Gastroesophageal sphincter (tissue), 4 donors: ENCODE results near the gene CD19. TPM values are rescaled to one million over a fixed set of nuclear protein-coding genes. Genes with fewer than 3 reads are reported as not detected.

ENCODE experiments used
- ATAC-seq: fragments of 150-250 bp; one replicate; pipeline ENCODE4 v1.9.1; 2016; ENCODE audit warnings: mild to moderate bottlenecking, moderate library complexity
- H3K27ac ChIP-seq, 4 donors: fragments of 200-600 bp; sonication (generic) in 3 of 4; 1 replicate in 3 of 4; 2 replicates in 1 of 4; pipeline ENCODE4 v1.5.1; 2016 to 2019
- H3K27me3 ChIP-seq: fragments of 200-600 bp; sonication (generic); one replicate; pipeline ENCODE4 v1.5.1; 2019
- H3K36me3 ChIP-seq, 2 donors: fragments of 200-600 bp; sonication (generic); one replicate each; pipeline ENCODE4 v1.5.1; 2019; ENCODE audit warnings: control low read depth in 1 of 2
- H3K4me1 ChIP-seq, 3 donors: fragments of 200-600 bp; sonication (generic); 1 replicate in 2 of 3; 2 replicates in 1 of 3; pipeline ENCODE4 v1.5.1; 2016 to 2019; ENCODE audit warnings: control low read depth in 2 of 3
- H3K4me3 ChIP-seq, 2 donors: fragments of 200-600 bp; sonication (generic); one replicate each; pipeline ENCODE4 v1.5.1; 2019; ENCODE audit warnings: mild to moderate bottlenecking in 1 of 2, moderate library complexity in 1 of 2
- H3K9me3 ChIP-seq, 3 donors: fragments of 200-600 bp; sonication (generic); one replicate each; pipeline ENCODE4 v1.5.1; 2017 to 2019; ENCODE audit warnings: control low read depth in 2 of 3
- CTCF ChIP-seq, 4 experiments: fragments of 200-600 bp in 2 of 4; fragments of 450-650 bp in 2 of 4; sonication (generic) in 1 of 4; IDR thresholded peaks; one replicate each; pipeline ENCODE4 v1.5.1; 2017 to 2019; ENCODE audit warnings: antibody characterized with exemption in 4 of 4, mild to moderate bottlenecking in 2 of 4, moderate library complexity in 2 of 4
- EP300 ChIP-seq: sonication (generic); formaldehyde crosslinking; IDR thresholded peaks from one replicate; pipeline ENCODE4 v1.6.1; 2017; ENCODE audit warnings: antibody characterized with exemption, mild to moderate bottlenecking
- POLR2A ChIP-seq, 2 donors: fragments of 450-650 bp; IDR thresholded peaks; one replicate each; pipeline ENCODE4 v1.6.1; 2017; ENCODE audit warnings: antibody characterized with exemption in 2 of 2, mild to moderate bottlenecking in 2 of 2, moderate library complexity in 1 of 2
- POLR2AphosphoS5 ChIP-seq: sonication (generic); formaldehyde crosslinking; IDR thresholded peaks from one replicate; pipeline ENCODE4 v1.6.1; 2017; ENCODE audit warnings: antibody characterized with exemption
- WGBS, 2 donors: methylation state at CpG; one replicate each; pipeline ENCODE4 v1.1.5; 2018; ENCODE audit warnings: low coverage in 1 of 2; 5-methylcytosine and 5-hydroxymethylcytosine counted together
- total RNA-seq, 4 donors: library from RNA; depleted of rRNA; stranded (reverse); fragments of >200 nt; gene quantifications; one replicate each; pipeline ENCODE4 v1.1.0, GENCODE V29; 2016

Gene CD19
- total RNA-seq, 4 donors from 2014 or later = not detected

- 100% methylated on average over 1 of the region's 9 CpGs; no CpG with 5 or more reads in 1 of the 2 donors for WGBS, 2 donors
- no peaks in the 10 kb centered on the region for H3K9me3 ChIP-seq
- peaks cover 0 to 60% of the 10 kb centered on the region in 2 donors for H3K36me3 ChIP-seq
- no peak for TF ChIP-seq POLR2AphosphoS5
- no peak for TF ChIP-seq CTCF (IDR thresholded peaks at IDR 0.05)
- TF ChIP-seq EP300 = no peak
- TF ChIP-seq POLR2A (IDR thresholded peaks at IDR 0.05) = no peak
- no peak for ATAC-seq
- no peak overlapping the region for H3K4me3 ChIP-seq
- no peak overlapping the region for H3K27ac ChIP-seq
- no peaks in the 10 kb centered on the region for H3K4me1 ChIP-seq
- no peaks in the 10 kb centered on the region for H3K27me3 ChIP-seq
Observed at GRCh38 chr16:28905229-28905754, 26.5 kb upstream of the CD19 start.

- Histone ChIP-seq H3K27me3 (no peaks in the 10 kb centered on the region), H3K36me3 (peaks cover 0 to 66% of the 10 kb centered on the region in 2 donors), H3K4me3 (no peak overlapping the region), H3K27ac (no peak overlapping the region), H3K4me1 (no peaks in the 10 kb centered on the region), H3K9me3 (no peaks in the 10 kb centered on the region)
- no peak for ATAC-seq
- no CpG with 5 or more reads among the region's 24 CpGs for WGBS, 2 donors
- no peak for TF ChIP-seq POLR2AphosphoS5
- TF ChIP-seq CTCF (IDR thresholded peaks at IDR 0.05) = no peak
- no peak for TF ChIP-seq POLR2A (IDR thresholded peaks at IDR 0.05)
- no peak for TF ChIP-seq EP300
Observed at GRCh38 chr16:28905800-28906372, 25.9 kb upstream of the CD19 start.

GRCh38 chr16:28910086-28911031, 21.4 kb upstream of the CD19 start:
- H3K36me3 ChIP-seq = peaks cover 0 to 87% of the 10 kb centered on the region in 2 donors
- H3K27me3 ChIP-seq = no peaks in the 10 kb centered on the region
- no peaks in the 10 kb centered on the region for H3K4me1 ChIP-seq
- no peak for ATAC-seq
- 60 to 76% methylated on average over 1 to 6 of the region's 19 CpGs for WGBS, 2 donors
- TF ChIP-seq EP300 (no peak), POLR2A (IDR thresholded peaks at IDR 0.05) (no peak), CTCF (IDR thresholded peaks at IDR 0.05) (no peak), POLR2AphosphoS5 (no peak)
- no peaks in the 10 kb centered on the region for H3K9me3 ChIP-seq
- no peak overlapping the region for H3K27ac ChIP-seq
- H3K4me3 ChIP-seq = no peak overlapping the region

- Histone ChIP-seq H3K36me3 (peaks cover 0 to 86% of the 10 kb centered on the region in 2 donors), H3K9me3 (no peaks in the 10 kb centered on the region)
- no peak for ATAC-seq
Observed at GRCh38 chr16:28912558-28912957, 19.2 kb upstream of the CD19 start.

More at GRCh38 chr16:28912558-28912957, 19.2 kb upstream of the CD19 start:
- Histone ChIP-seq H3K4me1 (no peaks in the 10 kb centered on the region), H3K27ac (no peak overlapping the region), H3K27me3 (no peaks in the 10 kb centered on the region), H3K4me3 (no peak overlapping the region)
- no peak for TF ChIP-seq POLR2AphosphoS5
- no peak for TF ChIP-seq CTCF (IDR thresholded peaks at IDR 0.05)
- TF ChIP-seq POLR2A (IDR thresholded peaks at IDR 0.05) = no peak
- TF ChIP-seq EP300 = no peak
- 84% methylated on average over 4 to 8 of the region's 12 CpGs for WGBS, 2 donors
